Right hindlimb (tissue), 1 donor: ENCODE data around the gene SELENON.

Experiments used
- DNase-seq: peaks from one replicate; pipeline ENCODE4 v3.0.0-alpha.2; 2018

Gene SELENON

DNA sequence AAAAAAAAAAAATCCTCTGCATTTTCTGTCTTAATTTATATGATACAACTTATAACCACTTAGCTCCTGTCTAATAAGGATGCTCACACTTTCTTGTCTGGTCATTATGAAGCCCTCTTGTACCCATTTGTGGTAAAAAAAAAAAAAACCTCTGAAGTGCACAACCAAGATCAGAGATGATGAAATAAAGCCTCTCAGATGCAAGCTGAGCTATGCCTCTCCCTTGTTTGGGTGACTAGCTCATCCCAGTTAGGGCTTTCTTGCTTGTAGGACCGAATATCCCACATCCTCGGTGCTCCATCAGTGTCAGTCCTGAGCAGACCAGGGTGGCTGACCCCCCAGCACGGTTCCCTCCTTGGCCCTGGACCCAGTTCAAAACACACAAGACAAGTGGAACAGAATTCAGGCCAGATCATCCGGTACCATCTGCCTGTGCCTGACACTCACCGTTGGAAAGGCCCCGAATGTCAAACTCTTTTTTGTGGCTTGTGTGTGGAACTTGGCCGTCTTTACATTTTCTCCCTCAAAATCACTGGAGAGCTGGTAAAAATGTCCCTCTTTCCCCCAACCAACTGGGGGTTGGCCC is 6.3 kb upstream of the SELENON start:
- no peak for DNase-seq

DNA sequence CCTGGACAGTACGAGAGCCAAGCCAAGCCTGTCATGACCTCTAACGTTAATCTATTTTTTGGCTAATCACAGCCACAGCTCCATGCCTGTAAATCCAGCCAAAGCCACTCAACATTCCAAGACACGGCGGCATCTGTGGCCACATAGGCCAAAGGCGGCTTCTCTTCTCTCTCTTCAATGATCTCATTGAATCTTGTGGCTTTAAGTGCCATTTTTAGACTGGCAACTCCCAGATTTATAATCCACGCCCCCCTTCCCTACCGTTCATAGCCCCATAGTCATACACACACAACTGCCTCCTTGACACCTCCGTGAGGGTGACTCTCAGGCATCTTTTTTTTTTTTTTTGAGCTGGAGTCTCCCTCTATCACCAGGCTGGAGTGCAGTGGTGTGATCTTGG is 5.7 kb upstream of the SELENON start:
- DNase-seq: no peak

DNA sequence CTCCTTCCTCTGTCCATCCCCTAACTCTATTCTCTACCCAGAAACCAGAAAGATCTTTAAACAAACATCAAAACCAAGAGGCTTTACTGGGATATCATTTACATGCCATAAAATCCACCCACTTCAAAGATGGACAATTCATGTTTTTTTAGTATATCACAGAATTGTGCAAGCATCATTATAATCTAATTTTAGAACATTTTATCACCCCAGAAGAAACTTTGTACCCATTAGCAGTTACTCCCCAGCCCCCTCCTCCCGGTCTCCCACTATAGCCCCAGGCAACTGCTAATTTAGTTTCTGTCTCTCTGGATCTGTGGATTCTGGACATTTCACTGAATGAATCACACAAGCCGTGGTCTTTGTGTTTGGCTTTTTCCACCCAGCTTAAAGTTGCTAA is 4.8 kb upstream of the SELENON start:
- no peak for DNase-seq

DNA sequence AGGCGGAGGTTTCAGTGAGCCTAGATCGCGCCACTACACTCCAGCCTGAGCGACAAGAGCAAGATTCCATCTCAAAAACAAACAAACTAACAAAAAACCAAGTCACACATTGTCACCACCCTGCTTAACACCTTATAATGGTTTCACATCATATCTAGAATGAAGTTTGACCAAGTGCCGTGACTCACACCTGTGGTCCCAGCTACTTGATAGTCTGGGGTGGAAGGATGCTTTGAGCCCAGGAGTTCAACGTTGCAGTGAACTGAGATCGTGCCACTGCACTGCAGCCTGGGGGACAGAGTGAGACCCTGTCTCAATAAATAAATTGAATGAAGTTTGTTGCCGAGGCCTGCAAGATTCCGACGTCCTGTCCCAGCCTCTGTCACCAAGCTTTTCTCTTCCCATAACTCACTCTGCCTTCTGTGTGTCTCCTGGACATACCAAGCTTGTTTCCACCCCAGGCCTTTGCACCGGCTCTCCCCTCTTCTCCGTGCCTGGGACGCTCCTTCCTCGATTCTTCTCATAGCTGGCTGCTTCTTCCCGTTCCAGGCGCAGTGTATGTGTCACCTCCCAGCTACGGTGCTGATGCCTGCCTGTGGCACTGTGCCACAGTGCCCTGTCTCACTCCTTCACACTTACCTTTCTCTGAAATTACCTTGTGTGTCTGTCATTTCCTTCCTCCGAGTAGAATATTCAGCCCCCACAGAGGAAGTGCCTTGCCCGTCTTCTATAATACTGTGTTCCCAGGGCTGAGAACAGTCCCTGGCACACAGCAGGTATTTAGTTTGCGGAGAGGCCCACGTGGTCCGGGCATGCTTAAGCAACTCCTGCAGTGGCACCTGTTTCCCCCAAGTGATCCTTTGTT is 3.8 kb upstream of the SELENON start:
- DNase-seq: no peak

DNA sequence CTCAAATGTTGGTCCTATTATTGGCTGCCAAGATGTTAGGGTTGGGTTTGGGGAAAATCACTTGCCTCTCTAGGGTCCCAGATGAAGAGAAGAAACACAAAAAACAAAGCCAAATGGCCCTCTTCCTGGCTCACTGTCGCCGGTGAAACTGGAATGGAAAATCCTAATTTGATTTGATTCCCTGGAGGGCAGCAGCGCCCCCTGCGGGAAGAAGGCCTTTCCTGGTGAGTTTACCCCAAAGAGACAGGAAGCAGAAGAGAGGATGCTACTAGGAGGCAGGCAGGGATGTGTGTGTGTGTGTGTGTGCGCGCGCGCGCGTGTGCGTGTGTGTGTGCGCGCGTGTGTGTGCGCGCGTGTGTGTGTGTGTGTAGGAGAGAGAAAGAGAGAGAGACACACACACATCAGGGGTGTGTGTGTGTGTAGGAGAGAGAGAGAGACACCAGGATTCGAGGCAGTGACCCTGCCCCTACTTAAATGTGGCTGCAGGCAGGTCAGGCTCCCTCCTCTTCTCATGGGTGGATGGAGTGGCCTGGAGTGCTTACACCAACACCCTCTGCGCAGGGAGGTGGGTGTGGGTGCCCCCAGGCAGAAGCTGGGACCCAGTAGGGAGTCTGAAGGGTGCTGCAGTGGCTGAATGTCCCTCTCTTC is 3.1 kb upstream of the SELENON start:
- DNase-seq: peak; percentile 79

DNA sequence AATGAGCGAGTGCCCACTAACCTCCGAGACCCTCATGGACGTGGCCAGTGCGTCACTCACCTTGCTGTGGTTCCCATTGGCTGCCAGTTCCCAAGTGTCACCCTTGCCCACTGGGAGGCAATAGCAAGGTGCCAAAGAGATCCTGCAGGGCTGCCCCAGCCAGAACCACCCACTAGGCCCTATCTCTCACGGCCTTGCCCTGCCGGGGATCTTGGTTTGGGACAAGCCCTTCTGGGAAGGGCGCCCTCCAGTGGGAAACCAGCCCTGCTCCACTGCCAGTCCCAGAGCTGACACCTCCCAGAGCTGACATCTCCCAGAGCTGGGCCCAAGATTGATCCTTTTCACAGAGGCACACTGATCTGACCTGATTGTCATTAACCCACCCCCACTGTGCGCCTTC is 2.1 kb upstream of the SELENON start:
- no peak for DNase-seq

DNA sequence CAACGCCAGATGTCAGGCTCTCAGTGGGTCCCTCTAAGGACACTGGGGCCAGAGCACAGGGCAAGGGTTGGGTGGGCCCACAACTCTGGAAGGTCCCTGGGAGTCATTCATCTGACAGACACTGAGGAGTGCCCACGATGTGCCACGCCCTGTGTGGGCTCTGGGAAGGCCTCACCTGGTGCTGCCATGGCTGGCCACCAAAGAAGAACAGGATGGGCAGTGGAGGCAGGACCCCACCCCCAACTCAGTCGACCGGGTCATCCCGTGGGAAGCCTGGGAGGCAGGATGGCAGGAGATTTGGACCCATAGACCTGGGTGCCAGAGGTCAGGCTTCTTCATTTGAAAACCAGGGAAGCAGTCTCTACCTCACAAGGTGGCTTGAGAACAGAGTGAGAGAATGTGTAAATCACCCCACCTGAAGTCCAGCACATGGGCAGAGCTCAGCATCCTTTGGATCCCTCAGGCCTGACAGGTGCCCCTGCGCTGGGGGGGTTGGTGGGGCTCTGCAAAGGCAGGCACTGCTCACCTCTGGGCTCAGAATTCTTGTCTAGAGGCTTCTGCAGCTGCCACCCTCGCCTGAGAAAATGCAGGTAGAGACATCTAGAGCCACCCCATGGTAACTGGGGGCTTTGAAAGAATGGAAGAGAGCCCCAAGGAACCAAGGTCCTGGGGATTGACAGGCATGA is 1.2 kb upstream of the SELENON start:
- no peak for DNase-seq

DNA sequence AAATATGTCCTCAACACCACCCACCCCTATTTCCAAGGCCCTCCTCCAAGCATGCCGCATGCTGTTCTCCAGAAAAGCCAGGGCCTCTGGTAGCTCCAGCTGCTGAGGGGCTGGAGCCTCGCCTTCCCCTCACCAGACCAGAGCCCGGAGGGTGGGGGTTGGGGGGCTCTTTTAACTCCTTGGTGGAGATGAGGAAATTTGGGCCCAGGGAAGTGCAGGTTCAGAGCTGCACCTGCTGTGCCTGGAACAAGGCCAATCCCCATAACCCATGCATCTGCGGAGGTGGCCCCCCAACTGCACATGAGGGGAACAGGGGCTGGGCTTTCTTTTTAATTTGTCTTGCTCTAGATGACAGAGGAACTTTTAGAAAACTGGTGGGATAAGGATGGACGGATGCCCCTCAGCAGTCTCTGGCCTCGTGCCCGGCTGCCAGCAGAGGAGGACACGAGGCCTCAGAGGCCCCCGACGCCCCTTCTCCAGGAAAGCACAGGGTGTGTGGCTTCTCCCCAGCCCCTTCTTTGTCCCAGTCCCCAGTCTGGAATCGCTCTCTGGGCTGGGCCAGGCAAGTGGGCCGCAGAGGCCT is 550 bp upstream of the SELENON start:
- no peak for DNase-seq

DNA sequence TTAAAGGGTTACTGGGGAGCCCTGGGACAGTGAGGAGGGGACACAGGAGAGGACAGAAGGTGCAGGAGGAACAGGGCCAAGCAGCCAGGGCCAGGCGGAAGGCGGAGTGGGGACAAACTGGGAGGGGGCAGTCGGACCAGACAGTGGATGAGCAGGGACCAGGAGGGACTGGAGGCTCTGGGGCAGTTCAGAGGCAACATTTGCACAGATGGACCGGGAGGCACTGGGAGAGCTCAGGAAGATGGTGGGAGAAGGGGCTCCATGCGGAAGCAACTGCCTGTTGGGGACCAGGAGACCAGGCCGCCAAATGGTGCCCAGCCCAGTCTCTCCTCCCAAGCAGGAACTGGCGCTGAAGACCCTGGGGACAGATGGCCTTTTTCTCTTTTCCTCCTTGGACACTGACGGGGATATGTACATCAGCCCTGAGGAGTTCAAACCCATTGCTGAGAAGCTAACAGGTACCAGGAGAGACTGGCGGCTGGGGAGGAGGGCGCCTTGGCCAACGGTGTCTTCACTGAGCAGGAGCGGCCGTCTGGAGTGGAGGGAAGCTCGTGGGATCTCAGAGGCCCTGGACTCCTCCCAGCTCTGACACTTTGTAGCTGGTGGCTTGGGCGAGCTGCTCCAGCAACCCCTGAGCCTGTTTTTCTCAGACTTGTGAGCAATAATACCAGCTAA is 847 bp downstream of the SELENON start:
- no peak for DNase-seq

DNA sequence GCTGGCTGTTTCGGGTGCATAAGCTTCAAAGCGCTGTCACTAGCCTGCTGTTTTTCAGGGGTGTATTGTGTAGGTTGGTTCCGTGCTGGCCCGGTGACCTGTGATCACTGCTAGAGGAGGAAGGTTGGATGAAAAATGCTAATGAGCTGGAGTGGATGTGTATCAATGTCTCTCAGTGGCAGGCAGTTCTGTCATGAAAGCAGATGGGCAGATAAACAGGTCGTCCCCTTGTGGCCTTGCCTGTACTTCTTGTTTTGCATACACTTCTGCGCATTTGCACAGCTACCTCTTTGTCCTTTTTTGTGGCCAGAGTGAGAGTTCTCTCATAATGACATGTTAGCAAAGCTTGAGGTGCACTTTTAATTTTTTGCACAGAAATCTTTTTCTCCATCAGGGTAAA is 2.9 kb downstream of the SELENON start:
- DNase-seq: no peak

DNA sequence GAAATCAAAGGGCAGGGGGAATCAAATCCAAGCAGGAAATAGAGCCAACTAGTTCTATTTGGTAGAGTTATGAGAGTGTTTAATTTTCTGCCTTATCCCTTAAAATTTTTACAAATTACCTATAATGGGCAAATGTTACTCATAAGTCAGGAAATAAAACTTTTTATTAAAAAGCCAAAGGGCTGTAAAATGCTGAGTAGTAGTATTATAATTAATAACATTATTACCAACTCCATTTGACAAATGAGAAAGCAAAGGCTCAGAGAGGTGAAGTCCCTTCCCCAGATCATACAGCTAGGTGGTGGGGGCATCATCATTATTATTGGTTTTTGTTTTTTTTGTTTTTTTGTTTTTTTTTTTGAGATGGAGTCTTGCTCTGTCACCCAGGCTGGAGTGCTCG is 3.4 kb downstream of the SELENON start:
- DNase-seq: no peak

DNA sequence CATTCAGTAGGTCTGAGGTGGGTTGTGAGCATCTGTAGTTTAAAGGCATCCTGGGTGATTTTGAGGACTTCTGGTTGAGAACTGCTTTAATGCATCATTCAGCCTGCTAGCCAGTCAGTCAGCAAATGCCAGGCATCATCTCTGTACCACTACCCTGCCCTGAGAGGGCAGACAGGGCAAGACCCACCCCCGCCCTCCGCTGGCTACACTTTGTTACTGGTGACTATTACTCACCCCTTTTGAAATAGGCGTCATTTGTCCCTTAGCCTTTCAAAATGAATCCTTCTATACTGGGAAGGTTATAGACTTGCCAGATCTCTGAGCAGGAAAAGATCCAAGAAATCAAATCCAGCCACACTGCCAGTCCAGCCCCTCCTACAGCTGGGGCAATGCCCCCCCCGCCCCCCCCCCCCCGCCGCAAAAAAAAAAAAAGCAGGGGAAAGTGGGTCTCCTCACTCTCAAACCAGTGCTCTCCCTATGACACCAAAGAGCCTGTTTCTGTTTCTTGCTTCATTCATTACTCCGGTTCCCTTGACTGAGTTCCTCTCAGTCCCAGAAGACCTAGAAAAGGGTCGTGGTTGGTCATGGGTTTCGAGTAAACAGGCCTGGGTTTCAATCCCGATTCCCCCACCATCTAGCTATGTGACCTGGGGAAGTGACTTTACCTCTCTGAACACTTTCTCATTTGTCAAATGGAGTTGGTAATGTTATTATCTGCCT is 4.4 kb downstream of the SELENON start:
- no peak for DNase-seq

DNA sequence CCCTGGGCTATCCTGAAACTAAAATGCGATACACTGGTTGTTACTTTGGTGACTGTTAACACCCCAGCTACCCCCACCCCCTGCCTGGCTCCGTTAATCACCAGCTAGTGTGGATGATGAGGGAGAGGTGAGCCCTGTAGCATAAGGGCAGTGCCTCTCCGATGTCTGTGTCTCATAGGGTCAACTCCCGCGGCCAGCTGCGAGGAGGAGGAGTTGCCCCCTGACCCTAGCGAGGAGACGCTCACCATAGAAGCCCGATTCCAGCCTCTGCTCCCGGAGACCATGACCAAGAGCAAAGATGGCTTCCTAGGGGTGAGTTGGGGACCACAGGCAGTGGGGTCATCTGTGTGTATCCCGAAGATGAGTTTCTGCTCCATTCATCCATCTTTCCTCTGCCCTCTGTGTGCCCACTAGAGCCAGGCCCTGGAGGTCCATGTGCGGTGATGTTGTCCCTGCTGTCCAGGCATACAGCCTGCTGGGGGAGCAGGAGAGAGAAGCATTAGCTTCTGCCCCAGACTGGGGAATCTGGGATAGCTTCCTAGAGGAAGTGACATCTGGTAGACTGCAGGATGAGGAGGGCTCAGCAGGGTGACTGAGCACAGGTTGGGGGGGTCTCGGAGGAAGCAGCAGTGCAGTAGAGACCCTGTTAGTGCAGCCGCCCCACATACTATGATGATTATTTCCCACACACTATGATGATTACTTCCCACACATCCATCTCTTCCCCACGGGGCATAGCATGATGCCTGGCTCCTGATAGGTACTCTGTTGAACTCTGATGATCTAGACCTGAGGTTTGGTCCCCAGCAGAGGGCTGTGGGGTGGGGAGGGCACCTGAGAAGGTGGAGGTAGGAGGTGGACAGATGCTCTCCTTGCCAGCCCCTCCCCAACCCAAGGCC is 5.2 kb downstream of the SELENON start:
- DNase-seq: no peak

DNA sequence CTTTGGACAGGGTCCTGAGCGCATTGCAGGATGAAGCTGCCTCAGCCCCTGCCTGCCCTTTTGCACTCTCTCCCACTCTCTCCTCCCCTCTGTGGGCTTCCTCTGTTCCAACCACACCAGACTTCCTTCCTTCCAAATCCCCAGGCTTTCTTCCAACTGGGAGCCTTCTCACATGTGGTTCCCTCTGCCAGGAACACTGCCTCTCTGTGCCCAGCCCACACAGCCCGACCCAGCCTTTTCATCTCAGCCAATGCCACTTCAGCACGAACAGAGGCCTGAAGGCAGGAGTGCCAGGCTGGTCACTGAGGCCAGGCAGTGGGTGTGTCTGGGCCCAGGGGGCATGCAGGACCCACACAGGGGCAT is 5.9 kb downstream of the SELENON start:
- DNase-seq: peak; percentile 71

DNA sequence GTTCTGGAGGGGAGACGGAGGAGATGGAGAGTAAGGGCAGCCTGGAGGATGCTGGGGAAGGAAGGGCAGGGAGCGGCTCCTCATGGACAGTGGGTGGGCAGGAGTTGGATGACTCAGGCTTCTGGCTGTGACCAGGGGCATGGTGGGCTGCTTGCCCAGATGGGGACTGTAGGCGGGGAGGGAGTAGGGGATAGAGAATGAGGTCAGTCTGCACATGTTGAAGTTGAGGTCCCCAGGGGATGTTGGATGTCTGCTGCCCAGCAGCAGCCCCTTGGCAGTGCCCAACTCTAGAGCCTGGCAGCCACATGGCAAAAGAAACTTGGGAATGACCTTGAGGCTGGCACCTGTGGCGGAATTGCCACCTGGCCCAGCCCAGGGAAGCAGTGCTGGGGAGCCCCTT is 6.4 kb downstream of the SELENON start:
- DNase-seq: peak; percentile 69

DNA sequence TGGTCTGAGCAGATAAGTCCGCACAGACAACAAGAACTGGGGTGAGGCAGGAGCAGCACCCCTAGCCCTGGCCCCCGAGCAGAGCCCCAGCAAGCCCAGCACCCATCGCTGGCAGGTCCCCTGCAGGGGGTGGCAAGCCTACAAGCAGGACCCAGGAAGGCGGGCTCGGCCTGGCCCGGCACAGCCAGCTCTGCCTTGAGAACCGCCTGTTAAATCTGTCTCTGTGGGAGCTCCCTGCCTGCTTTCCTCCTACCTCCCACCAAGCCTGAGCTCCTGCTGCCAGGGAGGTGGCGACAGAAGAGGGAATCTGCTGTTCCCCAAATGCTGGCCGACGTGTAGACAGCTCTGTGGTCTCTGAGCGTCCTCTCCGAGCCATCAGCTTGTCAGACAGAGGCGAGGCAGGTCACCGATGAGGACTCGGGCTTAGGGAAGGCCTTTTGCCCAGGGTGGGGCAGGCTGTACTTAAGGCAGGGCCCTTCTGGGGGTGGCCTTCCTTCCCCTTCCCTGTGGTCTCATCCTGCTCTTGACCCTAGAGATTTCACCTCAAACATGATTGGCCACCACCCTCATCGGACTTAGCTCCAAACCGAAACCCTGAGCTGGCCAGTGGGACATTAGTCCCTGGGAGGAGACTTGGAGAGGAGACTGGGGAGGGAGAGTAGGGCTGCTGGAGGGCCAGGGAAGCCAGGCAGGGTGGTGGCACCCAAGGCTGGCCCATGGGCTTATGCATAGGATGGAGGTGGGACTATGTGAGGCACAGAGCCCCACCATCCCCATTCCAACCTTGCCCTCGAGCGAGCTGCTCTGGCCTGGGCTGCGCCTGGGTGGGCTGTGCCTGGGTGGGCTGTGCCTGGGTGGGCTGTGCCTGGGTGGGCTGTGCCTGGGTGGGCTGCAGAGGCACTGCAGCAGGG is 7.7 kb downstream of the SELENON start:
- no peak for DNase-seq

DNA sequence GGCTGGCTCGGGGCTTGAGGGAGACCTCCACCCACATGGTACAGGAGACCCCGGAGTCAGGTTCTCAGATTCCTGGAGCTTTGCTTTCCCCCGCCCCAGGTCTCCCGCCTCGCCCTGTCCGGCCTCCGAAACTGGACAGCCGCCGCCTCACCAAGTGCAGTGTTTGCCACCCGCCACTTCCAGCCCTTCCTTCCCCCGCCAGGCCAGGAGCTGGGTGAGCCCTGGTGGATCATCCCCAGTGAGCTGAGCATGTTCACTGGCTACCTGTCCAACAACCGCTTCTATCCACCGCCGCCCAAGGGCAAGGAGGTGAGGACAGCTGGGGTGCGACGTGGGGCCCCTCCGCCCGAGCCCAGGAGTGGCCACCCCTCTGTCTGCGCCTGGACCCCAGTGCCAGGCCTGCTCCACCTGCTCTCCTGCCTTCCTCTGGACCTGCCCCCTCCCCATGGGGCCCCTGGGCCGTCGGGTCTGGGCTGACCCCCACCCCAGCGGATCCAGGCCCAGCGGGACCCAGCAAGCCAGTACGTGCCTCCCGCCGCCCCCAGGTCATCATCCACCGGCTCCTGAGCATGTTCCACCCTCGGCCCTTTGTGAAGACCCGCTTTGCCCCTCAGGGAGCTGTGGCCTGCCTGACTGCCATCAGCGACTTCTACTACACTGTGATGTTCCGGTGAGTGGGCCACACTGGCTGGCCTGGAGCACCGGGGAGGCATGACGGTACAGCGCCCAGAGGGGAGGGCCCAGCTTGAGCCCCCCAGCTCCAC is 8.7 kb downstream of the SELENON start:
- no peak for DNase-seq

DNA sequence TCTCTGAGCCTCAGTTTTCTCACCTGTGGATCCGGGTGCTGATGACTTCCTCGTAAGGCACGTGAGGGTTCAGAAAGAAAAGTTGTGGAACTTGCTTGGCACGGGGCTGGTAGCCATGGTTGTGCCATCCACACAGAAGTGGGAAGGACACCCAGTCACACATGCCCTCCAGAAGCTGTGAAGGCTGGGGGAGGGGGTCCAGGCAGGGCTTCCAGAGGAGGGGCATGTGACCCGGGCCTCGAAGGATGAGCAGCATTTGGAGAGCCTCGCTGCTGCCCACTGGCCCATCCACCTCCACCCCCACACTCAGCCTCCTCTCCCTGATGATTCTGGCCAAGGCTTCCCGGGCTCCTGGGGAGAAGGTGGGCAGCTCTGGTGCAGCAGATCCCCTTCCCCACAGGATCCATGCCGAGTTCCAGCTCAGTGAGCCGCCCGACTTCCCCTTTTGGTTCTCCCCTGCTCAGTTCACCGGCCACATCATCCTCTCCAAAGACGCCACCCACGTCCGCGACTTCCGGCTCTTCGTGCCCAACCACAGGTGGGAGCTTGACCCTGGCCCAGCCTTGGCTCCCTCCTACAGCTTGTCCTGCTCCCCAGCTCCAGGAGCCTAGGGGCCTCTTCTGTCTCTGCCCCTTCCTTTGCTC is 9.4 kb downstream of the SELENON start:
- DNase-seq: no peak
